NT2/D1 (cell line): ENCODE measurements around the gene NPDC1.

ENCODE experiments used
- SUZ12 ChIP-seq: IDR thresholded peaks from 2 replicates; pipeline ENCODE4 v1.6.1; 2011; ENCODE audit not compliant: insufficient read length, insufficient read depth; ENCODE audit errors: extremely low read depth
- ZNF274 ChIP-seq: IDR thresholded peaks from 2 replicates; pipeline ENCODE4 v1.6.1; 2011; ENCODE audit warnings: mild to moderate bottlenecking, low read depth, low read length

DNA sequence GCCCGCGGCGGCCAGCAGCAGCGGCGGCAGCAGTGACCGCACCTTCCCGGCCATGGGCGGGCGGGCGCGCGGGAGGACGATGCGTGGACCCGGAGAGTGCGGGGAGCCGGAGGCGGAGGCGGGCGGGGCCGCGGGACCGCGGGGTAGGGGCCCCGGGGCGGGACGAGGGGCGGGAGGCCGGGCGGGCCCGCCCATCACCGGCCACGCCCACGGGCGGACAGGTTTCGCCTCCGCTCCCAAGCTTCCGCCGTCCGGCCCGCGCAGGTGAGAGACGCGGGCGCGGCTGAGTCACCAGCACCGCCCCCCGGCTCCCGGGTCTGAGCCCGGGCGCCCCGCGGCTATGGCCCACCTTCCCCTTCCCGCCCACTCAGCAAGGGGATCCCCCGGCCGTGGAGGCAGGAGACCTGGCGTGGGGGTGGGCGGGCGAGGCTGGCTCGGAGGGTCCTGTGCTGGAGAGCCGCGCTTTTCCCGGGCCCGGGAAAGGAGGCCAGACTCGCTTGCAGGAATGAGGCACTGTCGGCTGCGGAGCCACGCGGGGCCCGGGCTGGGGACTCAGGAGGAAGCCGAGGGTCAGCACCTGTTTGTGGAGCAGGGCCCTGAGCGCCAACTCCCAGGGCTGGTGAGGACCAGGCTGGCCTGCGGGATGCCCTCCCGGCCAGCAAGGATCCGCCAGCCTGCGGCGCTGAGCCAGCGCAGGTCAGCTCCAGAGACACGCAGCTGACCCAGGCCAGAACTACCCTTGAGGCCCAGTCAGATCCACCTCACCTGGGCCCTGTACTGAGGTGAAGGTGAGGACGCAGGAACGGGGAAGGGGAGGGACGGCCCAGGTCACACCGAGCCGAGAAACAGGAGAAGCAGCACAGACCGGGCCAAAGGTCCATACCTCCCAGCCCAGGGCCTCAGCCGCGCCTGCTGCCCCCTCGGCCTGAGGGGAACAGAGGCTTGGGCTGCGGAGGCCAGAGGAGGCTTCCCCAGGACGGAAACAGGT lies 8.3 kb upstream of the NPDC1 start, which contains the start of gene ENTPD2:
- TF ChIP-seq ZNF274 (no peak), SUZ12 (no peak)
